Ascending aorta (tissue), 2 donors: ENCODE measurements around the gene TUG1. TPM values are rescaled to one million over a fixed set of nuclear protein-coding genes. Genes with fewer than 3 reads are reported as not detected.

Experiments
- DNase-seq, 2 donors: peaks; one replicate each; pipeline ENCODE4 v3.0.0-alpha.2; 2019; ENCODE audit warnings: low spot score in 2 of 2
- H3K27ac ChIP-seq, 2 donors: fragments of 200-600 bp; sonication (generic); one replicate each; pipeline ENCODE4 v1.5.1; 2016 to 2017; ENCODE audit warnings: mild to moderate bottlenecking in 1 of 2
- H3K27me3 ChIP-seq: fragments of 200-600 bp; sonication (generic); one replicate; pipeline ENCODE4 v1.5.1; 2017
- H3K36me3 ChIP-seq, 2 donors: fragments of 200-600 bp; sonication (generic); one replicate each; pipeline ENCODE4 v1.5.1; 2016
- H3K4me1 ChIP-seq, 2 donors: fragments of 200-600 bp; sonication (generic); one replicate each; pipeline ENCODE4 v1.5.1; 2016 to 2017; ENCODE audit warnings: mild to moderate bottlenecking in 1 of 2
- H3K4me3 ChIP-seq, 2 donors: fragments of 200-600 bp; sonication (generic); one replicate each; pipeline ENCODE4 v1.5.1; 2016 to 2017; ENCODE audit warnings: mild to moderate bottlenecking in 1 of 2
- H3K9me3 ChIP-seq, 2 donors: fragments of 200-600 bp; sonication (generic); one replicate each; pipeline ENCODE4 v1.5.1; 2016
- intact Hi-C: fragments of 100-400 bp; cut with DNase I; formaldehyde crosslinking; loops from one replicate; pipeline ENCODE4 v1.15.1; 2023
- total RNA-seq: library from RNA; depleted of rRNA; stranded (reverse); fragments of >200 nt; gene quantifications from one replicate; pipeline ENCODE4 v1.1.0, GENCODE V29; 2016
- TF ChIP-seq, protein P1 (sequence below), 3 experiments: fragments of 200-600 bp in 2 of 3; fragments of 450-650 bp in 1 of 3; sonication (generic) in 2 of 3; IDR thresholded peaks; one replicate each; pipeline ENCODE4 v1.5.1; 2016 to 2019; ENCODE audit warnings: antibody characterized with exemption in 3 of 3, mild to moderate bottlenecking in 1 of 3, moderate library complexity in 1 of 3

Gene TUG1
- total RNA-seq, 1 donor from 2014 or later: 46.2 TPM

- Histone ChIP-seq H3K4me3 (no peak overlapping the region), H3K4me1 (peaks cover 0 to 3% of the 10 kb centered on the region in 2 donors), H3K27me3 (no peaks in the 10 kb centered on the region), H3K27ac (no peak overlapping the region), H3K36me3 (no peaks in the 10 kb centered on the region), H3K9me3 (no peaks in the 10 kb centered on the region)
- TF ChIP-seq, protein P1, sequence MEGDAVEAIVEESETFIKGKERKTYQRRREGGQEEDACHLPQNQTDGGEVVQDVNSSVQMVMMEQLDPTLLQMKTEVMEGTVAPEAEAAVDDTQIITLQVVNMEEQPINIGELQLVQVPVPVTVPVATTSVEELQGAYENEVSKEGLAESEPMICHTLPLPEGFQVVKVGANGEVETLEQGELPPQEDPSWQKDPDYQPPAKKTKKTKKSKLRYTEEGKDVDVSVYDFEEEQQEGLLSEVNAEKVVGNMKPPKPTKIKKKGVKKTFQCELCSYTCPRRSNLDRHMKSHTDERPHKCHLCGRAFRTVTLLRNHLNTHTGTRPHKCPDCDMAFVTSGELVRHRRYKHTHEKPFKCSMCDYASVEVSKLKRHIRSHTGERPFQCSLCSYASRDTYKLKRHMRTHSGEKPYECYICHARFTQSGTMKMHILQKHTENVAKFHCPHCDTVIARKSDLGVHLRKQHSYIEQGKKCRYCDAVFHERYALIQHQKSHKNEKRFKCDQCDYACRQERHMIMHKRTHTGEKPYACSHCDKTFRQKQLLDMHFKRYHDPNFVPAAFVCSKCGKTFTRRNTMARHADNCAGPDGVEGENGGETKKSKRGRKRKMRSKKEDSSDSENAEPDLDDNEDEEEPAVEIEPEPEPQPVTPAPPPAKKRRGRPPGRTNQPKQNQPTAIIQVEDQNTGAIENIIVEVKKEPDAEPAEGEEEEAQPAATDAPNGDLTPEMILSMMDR (IDR thresholded peaks at IDR 0.05): no peak
- DNase-seq: no peak
- intact Hi-C loops: no loop called here
These were observed 50.3 kb downstream of the TUG1 start for GRCh38 chr22:31019191-31019930.

GRCh38 chr22:31020334-31020733 is 51.3 kb downstream of the TUG1 start:
- no peak overlapping the region for H3K27ac ChIP-seq
- H3K4me1 ChIP-seq: peaks cover 0 to 3% of the 10 kb centered on the region in 2 donors
- no peak for DNase-seq
- TF ChIP-seq, protein P1 (IDR thresholded peaks at IDR 0.05): no peak
- H3K9me3 ChIP-seq: no peaks in the 10 kb centered on the region
- H3K36me3 ChIP-seq: no peaks in the 10 kb centered on the region
- no peaks in the 10 kb centered on the region for H3K27me3 ChIP-seq
- intact Hi-C loops: no loop called here
- H3K4me3 ChIP-seq: no peak overlapping the region

GRCh38 chr22:31022516-31022915 is 53.5 kb downstream of the TUG1 start:
- DNase-seq: no peak
- Histone ChIP-seq H3K4me1 (peaks cover 0 to 3% of the 10 kb centered on the region in 2 donors), H3K27ac (no peak overlapping the region)

More at GRCh38 chr22:31022516-31022915, 53.5 kb downstream of the TUG1 start:
- no peaks in the 10 kb centered on the region for H3K27me3 ChIP-seq
- H3K9me3 ChIP-seq: no peaks in the 10 kb centered on the region
- H3K4me3 ChIP-seq: no peak overlapping the region
- intact Hi-C loops: no loop called here
- H3K36me3 ChIP-seq: no peaks in the 10 kb centered on the region
- TF ChIP-seq, protein P1 (IDR thresholded peaks at IDR 0.05): no peak

Other genes starting within 250 kb of the TUG1 start
- 38.6 TPM for gene MORC2, start 491 bp upstream of the TUG1 start, total RNA-seq
- gene SMTN, start 112.1 kb downstream of the TUG1 start, total RNA-seq: 671 TPM
- 1,262 TPM for gene SELENOM, start 138.3 kb downstream of the TUG1 start, total RNA-seq
- gene INPP5J, start 153.7 kb downstream of the TUG1 start, total RNA-seq: 1.3 TPM
- gene PLA2G3, start 171.2 kb downstream of the TUG1 start, total RNA-seq: not detected
- gene RNF185, start 190.9 kb downstream of the TUG1 start, total RNA-seq: 29.8 TPM
- gene LIMK2, start 243.0 kb downstream of the TUG1 start, total RNA-seq: 18.4 TPM